ENCODE results near the gene CST9L.

CST9L gene

DNA sequence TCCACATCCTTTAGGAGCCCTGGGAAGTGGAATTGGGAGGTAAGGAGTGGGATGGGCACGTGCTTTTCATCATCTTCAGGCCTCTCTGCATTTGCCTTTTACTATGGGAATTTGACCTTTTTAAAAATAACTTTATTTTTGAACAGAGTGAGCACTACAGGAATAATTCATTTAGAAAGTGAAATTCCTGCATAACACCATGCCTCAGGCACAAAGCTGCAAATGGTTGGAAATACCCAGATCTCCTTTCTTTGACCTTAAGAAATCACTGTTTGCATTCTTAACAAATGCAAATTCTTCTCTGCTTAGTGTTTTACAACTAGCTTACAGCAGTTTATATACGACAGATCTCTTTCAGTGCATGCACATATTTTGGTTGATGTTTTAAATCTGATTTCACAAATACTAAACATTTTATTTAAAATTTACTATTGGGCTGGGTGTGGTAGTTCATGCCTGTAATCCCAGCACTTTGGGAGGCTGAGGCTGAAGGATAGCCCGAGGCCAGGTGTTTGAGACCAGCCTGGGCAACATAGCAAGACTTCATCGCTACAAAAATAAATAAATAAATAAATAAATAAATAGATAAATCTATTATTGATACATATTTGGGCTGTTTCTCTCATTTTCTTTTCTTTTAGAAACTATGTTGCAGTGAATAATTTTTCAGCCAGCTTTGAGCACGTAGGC, 52.9 kb downstream of the CST9L start:
- DNase-seq (ENCODE audit: low read depth): no peak
- no peak overlapping the region for H3K4me3 ChIP-seq (ENCODE audit: low read length)
- TF ChIP-seq, protein P1, sequence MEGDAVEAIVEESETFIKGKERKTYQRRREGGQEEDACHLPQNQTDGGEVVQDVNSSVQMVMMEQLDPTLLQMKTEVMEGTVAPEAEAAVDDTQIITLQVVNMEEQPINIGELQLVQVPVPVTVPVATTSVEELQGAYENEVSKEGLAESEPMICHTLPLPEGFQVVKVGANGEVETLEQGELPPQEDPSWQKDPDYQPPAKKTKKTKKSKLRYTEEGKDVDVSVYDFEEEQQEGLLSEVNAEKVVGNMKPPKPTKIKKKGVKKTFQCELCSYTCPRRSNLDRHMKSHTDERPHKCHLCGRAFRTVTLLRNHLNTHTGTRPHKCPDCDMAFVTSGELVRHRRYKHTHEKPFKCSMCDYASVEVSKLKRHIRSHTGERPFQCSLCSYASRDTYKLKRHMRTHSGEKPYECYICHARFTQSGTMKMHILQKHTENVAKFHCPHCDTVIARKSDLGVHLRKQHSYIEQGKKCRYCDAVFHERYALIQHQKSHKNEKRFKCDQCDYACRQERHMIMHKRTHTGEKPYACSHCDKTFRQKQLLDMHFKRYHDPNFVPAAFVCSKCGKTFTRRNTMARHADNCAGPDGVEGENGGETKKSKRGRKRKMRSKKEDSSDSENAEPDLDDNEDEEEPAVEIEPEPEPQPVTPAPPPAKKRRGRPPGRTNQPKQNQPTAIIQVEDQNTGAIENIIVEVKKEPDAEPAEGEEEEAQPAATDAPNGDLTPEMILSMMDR (conservative IDR thresholded peaks at IDR 0.05; ENCODE audit: low read length): no peak

DNA sequence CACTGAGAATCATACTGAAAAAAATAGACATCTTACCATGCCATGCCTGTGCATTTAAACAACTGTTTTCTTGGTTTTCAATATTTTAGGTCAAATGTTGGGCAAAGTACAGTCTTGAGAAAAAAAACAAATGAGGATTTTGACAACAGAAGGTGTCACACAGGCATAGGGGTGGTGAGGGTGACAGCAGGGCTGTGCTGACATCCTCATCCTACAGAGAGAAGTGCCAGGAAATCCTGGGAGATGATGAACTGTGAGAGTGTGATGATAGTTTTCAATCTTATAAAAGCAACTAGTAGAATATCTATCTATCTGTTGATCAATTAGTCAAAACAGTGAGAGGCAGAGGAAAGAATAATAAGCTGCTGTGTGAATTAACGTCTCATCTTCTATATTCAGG, 53.4 kb downstream of the CST9L start:
- no peak for DNase-seq (ENCODE audit: low read depth)
- H3K4me3 ChIP-seq (ENCODE audit: low read length): no peak overlapping the region
- TF ChIP-seq, protein P1 (conservative IDR thresholded peaks at IDR 0.05; ENCODE audit: low read length): no peak
